Activated CD4-positive, CD25-positive, alpha-beta regulatory T cell treated with anti-CD3 and anti-CD28 coated beads, Interleukin-2, amount 50 U/mL, for 72 hours (primary cell): ENCODE data around the gene ZNF746.
"Not testable (repeated sequence)": the region's sequence is repeated elsewhere in the genome, so short reads cannot be mapped to it uniquely, and the experiment has no call there.

Source experiments
- DNase-seq: peaks from one replicate; pipeline ENCODE4 v3.0.0; 2021

The ZNF746 gene

GRCh38 chr7:149497467-149498261 lies at the start of gene ZNF746:
Gene ZNF746, minus strand, starts transcription at chr7:149497809. Its CDS starts 273 bp downstream, at chr7:149497536.
- DNase-seq = peak; percentile 86

DNA sequence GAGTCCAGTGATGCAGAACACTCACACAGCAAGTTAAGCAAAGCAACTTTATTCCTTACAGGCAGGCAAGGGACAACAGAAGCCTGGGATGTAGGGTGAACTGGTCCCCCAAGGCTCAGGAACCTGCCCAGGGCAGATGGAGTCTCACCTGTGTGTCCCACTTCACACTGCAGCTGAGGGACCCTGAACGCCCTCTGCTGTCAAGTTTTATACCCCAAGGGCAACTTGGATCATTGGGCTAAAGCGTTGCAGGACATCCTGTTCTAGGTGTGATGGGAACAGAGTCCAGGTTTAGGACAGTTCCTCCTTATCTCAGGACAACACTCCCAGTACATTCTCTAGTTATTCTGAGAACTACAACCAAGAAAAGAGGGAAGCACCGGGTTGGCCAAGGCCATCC lies 49.5 kb upstream of the ZNF746 start:
- no peak for DNase-seq

- no peak for DNase-seq
These were observed 48.7 kb upstream of the ZNF746 start for GRCh38 chr7:149546331-149546730.

- no peak for DNase-seq
These were observed 46.4 kb upstream of the ZNF746 start for GRCh38 chr7:149544028-149544427.

- DNase-seq = no peak
These were observed 35.0 kb upstream of the ZNF746 start for GRCh38 chr7:149532654-149533053.

- DNase-seq = no peak
These were observed 31.6 kb upstream of the ZNF746 start for GRCh38 chr7:149529136-149529718.

GRCh38 chr7:149527414-149527813 lies 29.8 kb upstream of the ZNF746 start:
- DNase-seq = no peak

GRCh38 chr7:149525280-149525679 lies 27.7 kb upstream of the ZNF746 start:
- no peak for DNase-seq

DNA sequence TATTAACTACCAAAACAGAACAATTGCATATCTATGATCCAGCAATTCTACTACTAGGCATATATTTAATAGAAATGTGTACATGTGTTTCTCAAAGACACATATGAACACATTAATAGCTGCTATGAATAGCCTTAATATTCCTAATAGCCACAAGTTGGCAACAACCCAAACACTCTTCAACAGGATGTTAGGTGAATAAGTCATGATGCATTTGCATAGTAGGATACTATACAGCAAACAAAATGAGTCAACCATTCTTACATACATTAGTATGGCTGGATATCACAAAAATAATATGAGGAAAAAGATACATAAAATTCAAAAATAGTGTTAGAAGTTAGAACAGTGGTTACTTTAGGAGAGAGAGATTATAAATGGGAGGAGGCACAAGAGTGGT lies 26.8 kb upstream of the ZNF746 start:
- DNase-seq = no peak

GRCh38 chr7:149510248-149510647 lies 12.6 kb upstream of the ZNF746 start:
- DNase-seq = no peak

DNA sequence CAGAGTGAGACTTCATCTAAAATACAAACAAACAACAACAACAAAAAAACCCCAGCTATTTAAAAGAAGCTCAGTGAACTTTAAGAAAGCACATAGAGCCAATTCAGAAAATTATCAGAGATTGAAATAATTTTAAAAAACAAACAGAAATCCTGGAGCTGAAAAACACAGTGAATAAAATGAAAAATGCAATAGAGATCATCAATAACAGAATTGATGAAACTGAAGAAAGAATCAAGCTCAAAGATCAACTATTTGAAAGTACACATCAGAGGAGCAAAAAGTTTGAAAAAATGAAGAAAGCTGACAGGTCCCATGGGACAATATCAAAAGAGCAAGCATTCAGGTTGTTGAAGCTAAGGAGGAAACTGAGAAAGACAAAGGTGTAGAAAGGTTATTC lies 12.2 kb upstream of the ZNF746 start:
- DNase-seq = no peak

DNA sequence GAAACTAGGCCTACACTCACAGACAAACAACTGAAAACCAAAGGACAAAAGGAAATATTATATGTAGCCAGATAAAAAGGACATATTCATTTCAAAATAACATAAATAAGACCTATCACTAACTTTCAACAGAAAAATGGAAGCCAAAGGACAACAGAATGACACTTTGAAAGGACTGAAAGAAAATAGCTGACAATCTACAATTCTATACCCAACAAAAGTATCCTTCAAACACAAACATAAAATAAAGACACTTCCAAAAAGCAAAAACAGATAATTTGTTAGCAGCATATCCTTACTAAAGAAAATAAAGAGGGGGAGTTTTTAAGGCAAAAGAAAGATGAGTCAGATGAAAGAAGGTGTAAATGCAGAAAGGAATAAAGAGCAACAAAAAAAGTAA lies 7.9 kb upstream of the ZNF746 start:
- no peak for DNase-seq

DNA sequence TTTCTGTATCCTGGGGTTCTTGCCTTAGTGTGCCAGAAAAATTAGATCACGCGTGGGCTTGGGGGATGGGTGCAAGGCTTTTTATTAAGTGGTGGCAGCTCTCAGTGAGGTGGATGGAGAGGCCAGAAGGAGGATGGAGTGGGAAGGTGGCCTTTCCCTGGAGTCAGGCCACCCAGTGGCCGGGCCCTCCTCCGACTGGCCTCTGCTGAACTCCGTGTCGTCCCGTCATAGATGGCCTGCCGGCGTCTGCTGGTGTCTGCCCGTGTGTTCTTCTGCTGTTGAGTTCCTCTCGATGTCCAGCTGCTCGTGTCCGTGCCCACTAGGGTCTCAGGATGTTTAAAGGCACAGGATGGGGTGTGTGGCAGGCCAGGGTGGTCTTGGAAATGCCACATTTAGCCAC lies 4.0 kb upstream of the ZNF746 start:
- no peak for DNase-seq

DNA sequence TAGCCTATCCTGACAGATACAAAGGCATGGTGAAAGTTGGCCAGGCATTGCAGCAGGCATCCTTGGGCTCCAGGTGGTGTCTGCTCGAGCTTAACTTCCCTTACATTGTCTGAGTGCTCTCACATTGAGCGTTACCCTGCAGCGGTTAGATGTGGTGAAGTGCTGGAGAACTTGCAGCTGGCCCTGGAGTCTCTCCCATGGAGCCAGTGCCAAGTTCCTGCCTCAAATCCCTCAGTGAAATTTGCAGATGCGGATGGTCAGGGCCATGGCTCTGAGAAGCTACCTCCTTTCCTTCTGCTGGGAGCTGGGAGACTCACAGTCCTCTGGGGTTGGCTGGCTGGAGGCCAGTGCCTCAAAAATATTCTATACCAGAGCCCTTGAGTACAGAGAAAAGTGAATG lies 3.3 kb upstream of the ZNF746 start:
- DNase-seq = no peak

DNA sequence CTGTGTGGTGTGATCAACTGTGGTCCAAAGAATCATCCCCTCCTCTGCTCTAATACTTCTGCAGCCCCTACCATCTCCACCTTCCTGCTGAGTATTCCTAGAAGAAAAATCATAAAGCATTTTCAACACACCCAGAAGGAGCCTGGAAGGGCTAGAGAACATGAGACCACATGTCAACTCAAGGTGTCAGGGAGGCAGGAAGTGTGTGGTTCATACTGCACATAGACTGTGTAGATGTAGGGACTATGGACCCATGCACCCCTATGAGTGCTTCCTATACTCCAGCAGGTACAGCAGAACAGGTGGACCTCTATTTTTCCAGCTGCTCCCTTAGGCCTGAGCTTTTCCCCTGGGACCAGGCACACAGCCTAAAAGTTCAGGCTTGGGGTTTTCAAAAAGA lies 2.6 kb upstream of the ZNF746 start:
- DNase-seq = no peak

- DNase-seq = no peak
These were observed 1.2 kb upstream of the ZNF746 start for GRCh38 chr7:149498811-149499210.

DNA sequence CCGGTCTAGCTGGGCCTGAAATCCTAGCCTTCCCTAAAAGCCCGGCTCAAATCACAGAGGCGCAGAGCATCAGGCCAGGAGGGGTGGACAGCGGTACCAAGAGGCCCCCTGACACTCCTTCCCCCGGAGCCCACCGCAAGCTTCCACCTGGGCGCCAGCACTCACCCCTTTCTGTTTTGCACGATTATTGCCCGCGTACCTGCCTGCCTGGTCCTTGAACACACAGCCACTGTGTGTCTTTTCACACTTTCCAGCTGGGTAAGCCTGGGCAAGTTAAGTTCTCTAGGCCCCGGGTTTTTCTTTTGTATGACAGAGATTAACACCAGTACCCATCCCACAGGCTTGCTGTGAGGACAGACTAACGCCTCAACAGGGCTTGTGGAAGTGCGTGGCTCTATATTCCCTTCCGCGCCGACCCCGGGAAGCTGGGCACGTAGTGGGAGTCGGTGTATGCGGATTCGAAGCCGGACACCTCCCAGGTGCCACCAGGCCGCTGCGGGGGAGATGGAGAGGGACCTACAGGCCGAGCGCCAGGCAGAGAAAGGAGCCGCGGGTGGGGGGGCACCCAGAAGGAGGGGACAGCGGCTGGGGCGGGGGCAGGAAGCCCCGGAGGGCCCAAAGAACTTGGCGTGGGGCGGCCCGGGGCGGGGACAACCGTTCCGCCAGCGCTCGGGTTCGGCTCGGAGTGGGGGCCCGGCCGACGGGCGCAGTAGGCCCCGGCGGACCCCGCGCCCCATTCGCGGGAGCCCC lies 792 bp downstream of the ZNF746 start:
- peak; percentile 61 for DNase-seq

DNA sequence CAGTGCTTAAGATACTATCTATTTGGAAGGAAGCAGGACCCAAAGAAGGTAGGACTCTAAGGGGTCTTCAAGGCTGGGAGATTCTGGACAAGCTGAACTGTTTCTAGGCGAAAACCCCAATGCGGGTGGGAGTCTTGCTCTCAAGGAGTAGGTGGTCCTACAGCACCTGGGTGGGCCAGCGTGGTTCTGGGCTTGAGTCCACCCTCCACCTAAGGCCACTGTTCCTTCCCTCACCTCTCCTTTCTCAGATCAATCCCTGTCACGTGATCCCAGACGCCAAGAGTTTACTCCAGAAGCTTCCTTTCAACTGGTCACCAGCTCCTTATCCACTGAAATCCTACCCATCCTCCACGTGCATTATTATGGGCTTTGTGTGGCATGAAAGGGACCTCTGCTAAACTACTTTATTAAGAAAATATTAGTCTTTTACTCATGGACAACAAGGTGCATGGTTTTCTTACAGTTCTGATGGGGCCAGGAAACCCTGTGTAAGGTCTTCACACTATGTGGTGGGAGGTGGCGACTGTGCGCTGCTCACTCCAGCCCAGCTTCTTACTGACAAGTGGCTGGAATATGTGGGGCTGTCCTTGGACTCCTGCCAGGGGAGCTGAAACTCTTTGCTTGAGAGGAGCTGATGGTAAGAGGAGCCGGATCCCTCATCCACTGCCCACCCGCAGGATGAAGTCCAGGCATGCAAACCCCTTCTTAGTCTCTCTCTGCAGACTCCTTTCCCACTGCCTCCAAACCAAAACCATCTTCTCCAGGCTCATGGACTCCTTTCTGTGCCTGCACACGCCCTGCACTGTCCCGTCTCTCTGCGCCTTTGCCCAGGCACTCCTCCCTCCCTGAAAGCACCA lies 1.6 kb downstream of the ZNF746 start:
- no peak for DNase-seq

- DNase-seq = no peak
These were observed 2.8 kb downstream of the ZNF746 start for GRCh38 chr7:149494738-149495368.

DNA sequence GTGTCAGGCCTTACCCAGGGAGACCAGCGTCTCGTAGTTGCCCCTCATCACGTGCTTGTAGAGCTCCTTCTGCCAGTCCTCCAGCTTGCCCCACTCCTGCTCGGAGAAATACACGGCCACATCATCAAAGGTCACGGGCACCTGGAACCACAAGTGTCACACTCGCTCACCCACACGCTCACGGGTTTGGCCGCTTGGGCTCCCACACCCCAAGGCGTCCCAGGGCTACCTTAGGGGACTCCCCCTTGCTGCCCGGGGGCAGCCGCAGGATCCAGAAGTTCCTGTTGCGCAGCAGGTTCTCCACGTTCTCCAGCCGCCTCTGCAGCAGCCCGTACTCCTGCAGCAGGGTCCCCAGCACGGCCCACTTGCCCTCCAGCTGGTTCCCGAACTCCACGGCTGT lies 3.6 kb downstream of the ZNF746 start:
- DNase-seq = not testable (repeated sequence)

- no peak for DNase-seq
These were observed 4.2 kb downstream of the ZNF746 start for GRCh38 chr7:149493366-149493765.

GRCh38 chr7:149490083-149490760 lies 7.4 kb downstream of the ZNF746 start:
- DNase-seq = no peak
